HepG2 (cell line): ENCODE data around the gene PEX11G. TPM values are rescaled to one million over a fixed set of nuclear protein-coding genes. Genes with fewer than 3 reads are reported as not detected.

ENCODE experiments used
- ATAC-seq: fragments of 200-7000 bp; cut with Tn5 transposase; 3 replicates; pipeline ENCODE4 v1.9.1; 2020; ENCODE audit warnings: mild to moderate bottlenecking, moderate library complexity
- BruUV-seq: library from RNA; stranded (reverse); fragments of 400-500 nt; replicated peaks from 2 replicates; lab custom pipeline; 2021; lab: Mats Ljungman, UMichigan
- CTCF ChIA-PET: fragments of 300-600 bp; formaldehyde crosslinking; extraction: SDS; loops from one replicate; lab custom pipeline; 2021; ENCODE audit warnings: low total read pairs, inconsistent platforms, low intra/inter-chr PET ratio; lab: Yijun Ruan, JAX
- POLR2A ChIA-PET: fragments of 350-600 bp; sonication (Branson Sonifier 250); formaldehyde crosslinking; loops from one replicate; lab custom pipeline; 2020; ENCODE audit warnings: antibody characterized with exemption, inconsistent platforms; lab: Yijun Ruan, JAX
- DNase-seq: peaks from one replicate; pipeline ENCODE4 v3.0.0-alpha.2; 2015; ENCODE audit warnings: low spot score
- FAIRE-seq: peaks from 3 replicates; lab custom pipeline; 2011; peaks lifted over from hg19 to GRCh38; lab: Jason Lieb, UNC
- H2AFZ ChIP-seq: one replicate; pipeline ENCODE4 v1.6.1; 2011; ENCODE audit warnings: low read length, inconsistent platforms
- H3K27ac ChIP-seq: fragments of 300-600 bp; 3 replicates; pipeline ENCODE4 v1.8.0; 2011; ENCODE audit warnings: mixed run types, mild to moderate bottlenecking, mixed read lengths, low read length, inconsistent platforms; ENCODE audit not compliant: insufficient read depth; ENCODE audit errors: extremely low read length
- H3K27me3 ChIP-seq, 2 experiments: fragments of 200-600 bp in 1 of 2; 2 replicates in 1 of 2; 3 replicates in 1 of 2; pipeline versions ENCODE4 v1.6.0 to v1.8.0; 2011; ENCODE audit warnings: low read length in 2 of 2, mild to moderate bottlenecking in 2 of 2, moderate library complexity in 2 of 2, inconsistent platforms in 1 of 2; ENCODE audit not compliant: insufficient read depth in 2 of 2, control insufficient read depth in 1 of 2
- H3K36me3 ChIP-seq, 2 experiments: fragments of 200-600 bp in 1 of 2; replicated peaks in 1 of 2; 2 replicates in 1 of 2; 3 replicates in 1 of 2; pipeline versions ENCODE4 v1.5.1 to v1.8.0; 2011; ENCODE audit warnings: low read length in 2 of 2, inconsistent platforms in 1 of 2; ENCODE audit not compliant: insufficient read depth in 2 of 2, control insufficient read depth in 1 of 2
- H3K4me1 ChIP-seq: 2 replicates; pipeline ENCODE4 v1.5.1; 2012; ENCODE audit warnings: low read length, inconsistent platforms; ENCODE audit not compliant: insufficient read depth
- H3K4me2 ChIP-seq: 2 replicates; pipeline ENCODE4 v1.6.0; 2011; ENCODE audit warnings: low read depth, low read length, inconsistent platforms
- H3K4me3 ChIP-seq, 3 experiments: fragments of 200-600 bp in 1 of 3; sonication (generic), shearing (Covaris generic) in 1 of 3; replicated peaks in 1 of 3; 2 replicates each; pipeline ENCODE4 v1.5.1; 2011 to 2016; ENCODE audit warnings: low read length in 3 of 3, inconsistent platforms in 2 of 3, low read depth in 2 of 3, mild to moderate bottlenecking in 2 of 3, control low read depth in 1 of 3, mixed read lengths in 1 of 3; ENCODE audit not compliant: insufficient read depth in 1 of 3
- H3K79me2 ChIP-seq: one replicate; pipeline ENCODE4 v1.6.1; 2011; ENCODE audit warnings: low read length, inconsistent platforms; ENCODE audit not compliant: insufficient read depth
- H3K9ac ChIP-seq: 2 replicates; pipeline ENCODE4 v1.6.0; 2011; ENCODE audit warnings: mild to moderate bottlenecking, low read depth, low read length, inconsistent platforms; ENCODE audit not compliant: insufficient read depth
- H3K9me3 ChIP-seq: 2 replicates; pipeline ENCODE4 v1.5.1; 2012; ENCODE audit warnings: mild to moderate bottlenecking, low read length
- H4K20me1 ChIP-seq: 2 replicates; pipeline ENCODE4 v1.6.0; 2011; ENCODE audit warnings: inconsistent platforms, mild to moderate bottlenecking, low read length, moderate library complexity; ENCODE audit not compliant: insufficient read depth
- DR1 ChIP-seq: sonication (generic); formaldehyde crosslinking; IDR thresholded peaks from 2 replicates; pipeline ENCODE4 v1.8.0; 2021; ENCODE audit warnings: mild to moderate bottlenecking, missing genetic modification reagents, inconsistent platforms
- HDAC2 ChIP-seq: sonication (generic); formaldehyde crosslinking; IDR thresholded peaks from 2 replicates; pipeline ENCODE4 v1.4.0; 2020; ENCODE audit warnings: missing genetic modification reagents
- IKZF4 ChIP-seq: sonication (generic); formaldehyde crosslinking; IDR thresholded peaks from 2 replicates; pipeline ENCODE4 v1.5.1; 2020; ENCODE audit warnings: borderline replicate concordance, mild to moderate bottlenecking, low read depth, missing genetic modification reagents; ENCODE audit errors: not compliant biosample characterization
- IRF1 ChIP-seq: sonication (generic); formaldehyde crosslinking; IDR thresholded peaks from 2 replicates; pipeline ENCODE4 v1.4.0; 2020; ENCODE audit warnings: low read depth, mild to moderate bottlenecking, missing genetic modification reagents
- MATR3 ChIP-seq: sonication (generic); formaldehyde crosslinking; IDR thresholded peaks from 2 replicates; pipeline ENCODE4 v1.4.0; 2020; ENCODE audit warnings: missing genetic modification reagents
- MTERF4 ChIP-seq: sonication (generic); formaldehyde crosslinking; IDR thresholded peaks from 2 replicates; pipeline ENCODE4 v1.8.0; 2023; ENCODE audit warnings: mild to moderate bottlenecking, missing genetic modification reagents
- SRSF9 ChIP-seq: fragments of 200-400 bp; formaldehyde crosslinking; IDR thresholded peaks from 2 replicates; pipeline ENCODE4 v1.6.1; 2018; ENCODE audit warnings: borderline replicate concordance, mild to moderate bottlenecking, low read depth, low read length; ENCODE audit not compliant: insufficient read depth, poor library complexity, severe bottlenecking
- ZBTB7A ChIP-seq: sonication (generic); formaldehyde crosslinking; IDR thresholded peaks from 2 replicates; pipeline ENCODE4 v1.8.0; 2022; ENCODE audit warnings: mild to moderate bottlenecking, missing genetic modification reagents
- ZFP36 ChIP-seq: fragments of 150-350 bp; IDR thresholded peaks from 2 replicates; pipeline ENCODE4 v1.6.1; 2018; ENCODE audit warnings: borderline replicate concordance, low read length, low read depth; ENCODE audit not compliant: partially characterized antibody
- ZNF20 ChIP-seq: sonication (generic); formaldehyde crosslinking; IDR thresholded peaks from 2 replicates; pipeline ENCODE4 v1.4.0; 2020; ENCODE audit warnings: mild to moderate bottlenecking, moderate library complexity, missing genetic modification reagents
- ZNF564 ChIP-seq: sonication (generic); formaldehyde crosslinking; IDR thresholded peaks from 2 replicates; pipeline ENCODE4 v1.8.1; 2023; ENCODE audit warnings: mild to moderate bottlenecking, missing genetic modification reagents
- ZNF615 ChIP-seq: sonication (generic); formaldehyde crosslinking; IDR thresholded peaks from 2 replicates; pipeline ENCODE4 v1.5.0; 2020; ENCODE audit warnings: mild to moderate bottlenecking, missing genetic modification reagents, borderline replicate concordance
- WGBS: methylation state at CpG from one replicate; pipeline ENCODE4 v1.1.6; 2017; ENCODE audit warnings: low lambda C conversion rate; 5-methylcytosine and 5-hydroxymethylcytosine counted together
- in situ Hi-C: cut with HindIII; loops from 2 replicates; pipeline ENCODE4 v1.10.0; 2017; ENCODE audit warnings: low pct_unique_long_range_greater_than_20kb; ENCODE audit not compliant: extremely low pct_ligation_motif_present
- intact Hi-C: fragments of 100-400 bp; cut with micrococcal nuclease; formaldehyde crosslinking; loops from one replicate; pipeline ENCODE4 v1.10.0; 2022; ENCODE audit not compliant: unreplicated experiment
- polyA plus RNA-seq, 8 experiments: library from polyadenylated mRNA; depleted of rRNA in 3 of 8; stranded (reverse) in 7 of 8; unstranded in 1 of 8; fragments of >200 nt; fragmentation: Illumina TruSeq in 4 of 8; extraction: Trizol in 4 of 8; gene quantifications; 2 replicates each; pipeline versions ENCODE4 v1.2.1 to v1.2.3, GENCODE V29; 2011 to 2016; ENCODE audit warnings: low read depth in 4 of 8, missing spikeins in 1 of 8, mixed read lengths in 1 of 8; ENCODE audit not compliant: insufficient read depth in 1 of 8
- total RNA-seq, 5 experiments: library from RNA; depleted of rRNA; stranded (reverse); fragments of >200 nt; fragmentation: Illumina TruSeq; extraction: Trizol; gene quantifications; 2 replicates each; pipeline ENCODE4 v1.2.3, GENCODE V29; 2016; ENCODE audit warnings: low read depth in 1 of 5
- TF ChIP-seq, protein P1 (sequence below): sonication (generic); formaldehyde crosslinking; IDR thresholded peaks from 2 replicates; pipeline ENCODE4 v1.4.0; 2020; ENCODE audit warnings: mild to moderate bottlenecking, missing genetic modification reagents
- TF ChIP-seq, protein P2 (sequence below): IDR thresholded peaks from 2 replicates; pipeline ENCODE4 v1.6.1; 2016; ENCODE audit warnings: missing genetic modification reagents, missing compliant biosample characterization

Gene PEX11G
- total and polyA plus RNA-seq, 2 of the 13 experiments (the other 11 are each of a cell fraction or from before 2014, with no cell fraction given), result not detected

DNA sequence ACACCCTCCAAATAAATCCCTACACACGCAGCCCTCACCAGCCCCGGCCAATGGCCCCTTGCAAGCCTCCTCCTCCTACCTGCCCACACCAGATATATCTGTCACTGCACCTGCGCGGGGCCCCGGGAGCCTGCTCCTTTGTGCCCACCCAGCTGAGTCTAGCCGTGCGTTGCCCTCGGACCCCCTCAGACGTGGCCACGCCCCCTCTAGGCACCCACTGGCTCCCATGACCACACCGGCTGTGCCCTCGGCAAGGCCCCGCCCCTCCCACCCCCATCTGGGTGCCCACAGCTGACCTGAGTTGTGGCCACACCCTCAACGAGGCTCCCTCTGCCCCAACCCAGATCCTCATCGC, 40.4 kb upstream of the PEX11G start:
- intact Hi-C loops, result no loop called here

More for the DNA sequence above, 40.4 kb upstream of the PEX11G start:
- in situ Hi-C loops, result no loop called here
- peaks cover 10% of the 10 kb centered on the region for H3K4me1 ChIP-seq
- no peak for TF ChIP-seq ZBTB7A (CRISPR knock-in tag)
- TF ChIP-seq HDAC2 (CRISPR knock-in tag), result no peak
- TF ChIP-seq, protein P1, sequence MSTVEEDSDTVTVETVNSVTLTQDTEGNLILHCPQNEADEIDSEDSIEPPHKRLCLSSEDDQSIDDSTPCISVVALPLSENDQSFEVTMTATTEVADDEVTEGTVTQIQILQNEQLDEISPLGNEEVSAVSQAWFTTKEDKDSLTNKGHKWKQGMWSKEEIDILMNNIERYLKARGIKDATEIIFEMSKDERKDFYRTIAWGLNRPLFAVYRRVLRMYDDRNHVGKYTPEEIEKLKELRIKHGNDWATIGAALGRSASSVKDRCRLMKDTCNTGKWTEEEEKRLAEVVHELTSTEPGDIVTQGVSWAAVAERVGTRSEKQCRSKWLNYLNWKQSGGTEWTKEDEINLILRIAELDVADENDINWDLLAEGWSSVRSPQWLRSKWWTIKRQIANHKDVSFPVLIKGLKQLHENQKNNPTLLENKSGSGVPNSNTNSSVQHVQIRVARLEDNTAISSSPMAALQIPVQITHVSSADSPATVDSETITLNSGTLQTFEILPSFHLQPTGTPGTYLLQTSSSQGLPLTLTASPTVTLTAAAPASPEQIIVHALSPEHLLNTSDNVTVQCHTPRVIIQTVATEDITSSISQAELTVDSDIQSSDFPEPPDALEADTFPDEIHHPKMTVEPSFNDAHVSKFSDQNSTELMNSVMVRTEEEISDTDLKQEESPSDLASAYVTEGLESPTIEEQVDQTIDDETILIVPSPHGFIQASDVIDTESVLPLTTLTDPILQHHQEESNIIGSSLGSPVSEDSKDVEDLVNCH (CRISPR knock-in tag), result no peak
- no peak for TF ChIP-seq ZNF615 (CRISPR knock-in tag)
- TF ChIP-seq ZNF20 (CRISPR knock-in tag), result no peak
- no peak for TF ChIP-seq MATR3 (CRISPR knock-in tag)
- no peak for TF ChIP-seq IKZF4 (CRISPR knock-in tag)
- no peak for TF ChIP-seq ZNF564 (CRISPR knock-in tag)
- TF ChIP-seq MTERF4, result no peak
- TF ChIP-seq, protein P2, sequence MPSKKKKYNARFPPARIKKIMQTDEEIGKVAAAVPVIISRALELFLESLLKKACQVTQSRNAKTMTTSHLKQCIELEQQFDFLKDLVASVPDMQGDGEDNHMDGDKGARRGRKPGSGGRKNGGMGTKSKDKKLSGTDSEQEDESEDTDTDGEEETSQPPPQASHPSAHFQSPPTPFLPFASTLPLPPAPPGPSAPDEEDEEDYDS (CRISPR knock-in tag), result no peak
- no peak for TF ChIP-seq IRF1 (CRISPR knock-in tag)
- no peak for TF ChIP-seq DR1 (CRISPR knock-in tag)
- no peak for TF ChIP-seq SRSF9
- no peak for TF ChIP-seq ZFP36
- no peak overlapping the region for H3K27ac ChIP-seq
- ChIA-PET CTCF (no interaction called here), POLR2A (no interaction called here)
- H3K4me2 ChIP-seq, result no peak overlapping the region
- no peaks in the 10 kb centered on the region for H3K79me2 ChIP-seq
- H3K9ac ChIP-seq, result no peak overlapping the region
- no peaks in the 10 kb centered on the region for H4K20me1 ChIP-seq
- BruUV-seq, result no TSS peak
- WGBS, result 88% methylated on average over 13 of the region's 15 CpGs
- H3K9me3 ChIP-seq, result no peaks in the 10 kb centered on the region
- ATAC-seq, result no peak
- no peak overlapping the region for H2AFZ ChIP-seq
- no peaks in the 10 kb centered on the region; a peak in 1 of 5 replicates for H3K27me3 ChIP-seq
- peaks cover 0 to 2% of the 10 kb centered on the region in 2 experiments; a peak in 2 of 5 replicates for H3K36me3 ChIP-seq
- DNase-seq, result no peak
- H3K4me3 ChIP-seq, result no peak overlapping the region
- FAIRE-seq, result no peak
